ENCODE data around the gene TLR6. TPM values are rescaled to one million over a fixed set of nuclear protein-coding genes. Genes with fewer than 3 reads are reported as not detected.

TLR6 gene
- total and polyA plus RNA-seq, 2 of the 8 experiments (the other 6 are each of a cell fraction or from before 2014, with no cell fraction given): 0.02 to 0.09 TPM

DNA sequence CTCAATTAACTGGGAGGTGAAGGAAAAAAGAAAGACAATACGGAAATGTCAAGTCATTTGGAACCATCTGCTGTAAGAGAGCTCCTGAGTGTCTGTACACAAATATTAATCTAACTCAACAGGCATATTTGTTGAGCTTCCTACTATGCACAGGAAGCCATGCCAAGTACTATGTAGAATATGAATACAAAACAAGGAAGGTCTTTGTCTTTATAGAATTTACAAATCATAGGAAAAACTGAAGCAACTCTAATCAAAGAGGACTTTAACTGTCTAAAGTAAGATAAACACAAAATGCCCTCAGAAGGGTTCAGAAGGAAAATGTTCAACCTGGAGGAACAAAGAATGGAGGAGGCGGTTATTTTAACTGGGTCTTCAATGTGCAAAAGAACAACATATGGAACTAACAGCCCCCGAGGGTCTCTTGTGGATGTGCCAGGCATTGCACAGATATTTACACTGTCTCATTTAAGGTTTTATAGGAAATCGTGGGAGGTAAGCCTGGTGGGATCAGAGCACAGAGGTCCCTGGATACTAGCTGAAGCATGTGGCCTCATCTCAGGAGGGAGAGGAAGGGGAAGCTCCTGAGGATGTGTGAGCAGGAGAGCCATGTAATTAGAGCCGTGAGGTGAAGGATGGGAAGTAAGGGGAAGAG, 16.8 kb upstream of the TLR6 start:
- H3K4ac ChIP-seq (replicated peaks; ENCODE audit: insufficient read length, low read depth, low read length): no peak overlapping the region
- H2AK5ac ChIP-seq (ENCODE audit: low read depth, low read length): no peak overlapping the region
- no peak overlapping the region for H2BK120ac ChIP-seq (replicated peaks; ENCODE audit: low read depth, low read length)
- no peak overlapping the region for H2BK15ac ChIP-seq (ENCODE audit: low read length)
- H3K36me3 ChIP-seq (ENCODE audit: control insufficient read depth in 2 of 4, insufficient read depth in 4 of 4, low read length in 3 of 4): peaks cover 0 to 3% (median 1%) of the 10 kb centered on the region in 4 experiments; a peak in 2 of 8 replicates
- H3K4me3 ChIP-seq (ENCODE audit: extremely low read depth in 1 of 4, insufficient read depth in 2 of 4, low read depth in 3 of 4, low read length in 4 of 4): no peak overlapping the region
- H2BK12ac ChIP-seq (ENCODE audit: low read depth, low read length): no peak overlapping the region
- no peak overlapping the region for H3K9ac ChIP-seq (replicated peaks in 1 of 4; ENCODE audit: extremely low read depth in 1 of 4, low read depth in 3 of 4, low read length in 3 of 4)
- H3K18ac ChIP-seq (ENCODE audit: extremely low read depth, low read length): no peak overlapping the region
- CTCF ChIA-PET (ENCODE audit: partially characterized antibody): interaction anchor here (0.6 to 6.9 kb wide), 7 partner anchors 12 to 492 kb away, joined by 3 to 62 read pairs (median 4); no protein-coding TSS in a partner anchor
- peaks cover 0 to 3% (median 1%) of the 10 kb centered on the region in 4 experiments; a peak in 4 of 7 replicates for H3K4me1 ChIP-seq (replicated peaks in 1 of 4; ENCODE audit: control insufficient read depth in 3 of 4, insufficient read depth in 4 of 4, low read length in 3 of 4)
- no peak overlapping the region for H2AFZ ChIP-seq (ENCODE audit: low read length)
- H4K91ac ChIP-seq (replicated peaks; ENCODE audit: insufficient read length, low read length): no peak overlapping the region
- DNase-seq (ENCODE audit: low read depth in 1 of 2, low spot score in 2 of 2): no peak
- H3K27me3 ChIP-seq (replicated peaks in 1 of 4; ENCODE audit: control insufficient read depth in 3 of 4, extremely low read depth in 1 of 4, insufficient read depth in 3 of 4, low read length in 3 of 4): no peaks in the 10 kb centered on the region
- no peak overlapping the region for H3K23ac ChIP-seq (ENCODE audit: insufficient read length)
- H3K14ac ChIP-seq (ENCODE audit: insufficient read length): no peak overlapping the region
- TF ChIP-seq CTCF (IDR thresholded peaks at IDR 0.05; ENCODE audit: control extremely low read depth in 1 of 3, insufficient read depth in 1 of 3, low read depth in 1 of 3, low read length in 3 of 3): peak in 1 of 3 experiments; percentile 14; a peak in 2 of 4 replicates
- no peak for TF ChIP-seq GABPA (IDR thresholded peaks at IDR 0.05; ENCODE audit: borderline replicate concordance, insufficient read depth, low read length)
- peak in 1 of 2 experiments; percentile 24; a peak in 1 of 4 replicates for TF ChIP-seq RAD21 (IDR thresholded peaks at IDR 0.05 in 1 of 2, conservative IDR thresholded peaks at IDR 0.05 in 1 of 2; ENCODE audit: low read depth in 2 of 2, low read length in 2 of 2)
- no peak overlapping the region for H3K56ac ChIP-seq (replicated peaks; ENCODE audit: insufficient read length, low read depth, low read length)
- H3K79me2 ChIP-seq (ENCODE audit: control insufficient read depth in 1 of 2, insufficient read depth in 2 of 2, low read length in 2 of 2): no peaks in the 10 kb centered on the region
- H4K5ac ChIP-seq (ENCODE audit: insufficient read length, low read depth, low read length): no peak overlapping the region
- WGBS, 2 experiments (ENCODE audit: extremely low coverage in 1 of 2, insufficient coverage in 1 of 2, insufficient read length in 1 of 2, insufficient replicate concordance in 2 of 2, low coverage in 1 of 2, low lambda C conversion rate in 2 of 2, missing lambda C conversion rate in 1 of 2): 87% methylated on average over 5 of the region's 5 CpGs; no CpG with 5 or more reads in 1 of the 2 experiments
- POLR2A ChIA-PET (ENCODE audit: partially characterized antibody): no interaction called here
- H4K20me1 ChIP-seq (replicated peaks in 1 of 2; ENCODE audit: control insufficient read depth in 1 of 2, insufficient read depth in 2 of 2, low read length in 2 of 2): peaks cover 0 to 3% of the 10 kb centered on the region in 2 experiments
- peaks cover 2% of the 10 kb centered on the region; the same call in 1 of the 2 replicates for H3K79me1 ChIP-seq (ENCODE audit: low read depth, low read length)
- no peak overlapping the region for H3K27ac ChIP-seq (ENCODE audit: low read depth, low read length)
- no peak for FAIRE-seq
- no peak overlapping the region for H4K8ac ChIP-seq (ENCODE audit: extremely low read depth, insufficient read depth, low read length)
- no peak overlapping the region for H2BK20ac ChIP-seq (ENCODE audit: low read length)
- H3K4me2 ChIP-seq (ENCODE audit: insufficient read depth in 1 of 2, low read depth in 2 of 2, low read length in 2 of 2): no peak overlapping the region
- no peak overlapping the region for H2BK5ac ChIP-seq (ENCODE audit: low read depth, low read length)
- peaks cover 2% of the 10 kb centered on the region; the same call in 1 of the 2 replicates for H3K23me2 ChIP-seq (ENCODE audit: low read depth, low read length)
- peaks cover 6 to 10% of the 10 kb centered on the region in 2 experiments; a peak in 2 of 4 replicates for H3K9me3 ChIP-seq (ENCODE audit: insufficient read depth in 2 of 2, low read depth in 1 of 2, low read length in 1 of 2)
